ENCODE measurements around the gene UBE4B. TPM values are rescaled to one million over a fixed set of nuclear protein-coding genes. Genes with fewer than 3 reads are reported as not detected.
A peak's percentile ranks its signal among the peaks of the same experiment; 100 is the strongest.

UBE4B gene
- total RNA-seq, 1 donor from 2014 or later = 63.7 TPM

DNA sequence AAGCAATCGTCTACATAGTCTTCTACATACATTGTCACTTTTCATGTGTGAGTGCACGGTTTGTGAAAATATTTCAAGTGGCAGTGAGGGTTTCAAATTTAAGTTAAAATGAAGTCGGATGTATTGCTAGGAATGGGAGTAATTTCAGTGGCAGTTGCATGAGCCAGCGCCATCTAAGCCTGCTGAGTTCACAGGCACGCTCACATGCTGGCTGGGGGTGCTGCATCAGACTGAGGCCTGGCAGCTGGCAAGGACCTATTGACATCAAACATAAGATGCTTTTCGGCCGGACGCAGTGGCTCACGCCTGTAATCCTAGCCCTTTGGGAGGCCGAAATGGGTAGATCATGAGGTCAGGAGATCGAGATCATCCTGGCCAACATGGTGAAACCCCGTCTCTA lies 80.7 kb downstream of the UBE4B start:
- Mint-ChIP-seq H3K27me3 (ENCODE audit: low read depth) (no peaks in the 10 kb centered on the region), H3K27ac (no peak overlapping the region), H3K4me3 (no peak overlapping the region), H3K4me1 (peaks cover 12% of the 10 kb centered on the region), H3K9me3 (no peaks in the 10 kb centered on the region), H3K36me3 (peaks cover 36% of the 10 kb centered on the region)
- no peak for DNase-seq (ENCODE audit: low spot score in 2 of 2, unreplicated experiment in 2 of 2)
- TF ChIP-seq, protein P1, sequence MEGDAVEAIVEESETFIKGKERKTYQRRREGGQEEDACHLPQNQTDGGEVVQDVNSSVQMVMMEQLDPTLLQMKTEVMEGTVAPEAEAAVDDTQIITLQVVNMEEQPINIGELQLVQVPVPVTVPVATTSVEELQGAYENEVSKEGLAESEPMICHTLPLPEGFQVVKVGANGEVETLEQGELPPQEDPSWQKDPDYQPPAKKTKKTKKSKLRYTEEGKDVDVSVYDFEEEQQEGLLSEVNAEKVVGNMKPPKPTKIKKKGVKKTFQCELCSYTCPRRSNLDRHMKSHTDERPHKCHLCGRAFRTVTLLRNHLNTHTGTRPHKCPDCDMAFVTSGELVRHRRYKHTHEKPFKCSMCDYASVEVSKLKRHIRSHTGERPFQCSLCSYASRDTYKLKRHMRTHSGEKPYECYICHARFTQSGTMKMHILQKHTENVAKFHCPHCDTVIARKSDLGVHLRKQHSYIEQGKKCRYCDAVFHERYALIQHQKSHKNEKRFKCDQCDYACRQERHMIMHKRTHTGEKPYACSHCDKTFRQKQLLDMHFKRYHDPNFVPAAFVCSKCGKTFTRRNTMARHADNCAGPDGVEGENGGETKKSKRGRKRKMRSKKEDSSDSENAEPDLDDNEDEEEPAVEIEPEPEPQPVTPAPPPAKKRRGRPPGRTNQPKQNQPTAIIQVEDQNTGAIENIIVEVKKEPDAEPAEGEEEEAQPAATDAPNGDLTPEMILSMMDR (IDR thresholded peaks at IDR 0.05; ENCODE audit: unreplicated experiment) = no peak

GRCh38 chr1:10114746-10115145 lies 82.0 kb downstream of the UBE4B start:
- no peak overlapping the region for H3K27ac Mint-ChIP-seq
- no peak for DNase-seq (ENCODE audit: low spot score in 2 of 2, unreplicated experiment in 2 of 2)
- no peaks in the 10 kb centered on the region for H3K27me3 Mint-ChIP-seq (ENCODE audit: low read depth)
- no peak overlapping the region for H3K4me3 Mint-ChIP-seq
- no peaks in the 10 kb centered on the region for H3K9me3 Mint-ChIP-seq
- peaks cover 6% of the 10 kb centered on the region for H3K4me1 Mint-ChIP-seq
- TF ChIP-seq, protein P1 (IDR thresholded peaks at IDR 0.05; ENCODE audit: unreplicated experiment) = no peak
- peaks cover 42% of the 10 kb centered on the region for H3K36me3 Mint-ChIP-seq

- H3K27ac Mint-ChIP-seq = peak overlapping the region; percentile 31
Observed at GRCh38 chr1:10117132-10117531, 84.4 kb downstream of the UBE4B start.

GRCh38 chr1:10117865-10118264 lies 85.1 kb downstream of the UBE4B start:
- Mint-ChIP-seq H3K36me3 (peaks cover 42% of the 10 kb centered on the region), H3K27ac (no peak overlapping the region), H3K4me3 (no peak overlapping the region), H3K27me3 (ENCODE audit: low read depth) (no peaks in the 10 kb centered on the region), H3K4me1 (peaks cover 16% of the 10 kb centered on the region), H3K9me3 (no peaks in the 10 kb centered on the region)
- no peak for DNase-seq (ENCODE audit: low spot score in 2 of 2, unreplicated experiment in 2 of 2)
- TF ChIP-seq, protein P1 (IDR thresholded peaks at IDR 0.05; ENCODE audit: unreplicated experiment) = no peak

More at GRCh38 chr1:10117132-10117531, 84.4 kb downstream of the UBE4B start:
- no peak overlapping the region for H3K4me3 Mint-ChIP-seq
- TF ChIP-seq, protein P1 (IDR thresholded peaks at IDR 0.05; ENCODE audit: unreplicated experiment) = no peak
- no peak for DNase-seq (ENCODE audit: low spot score in 2 of 2, unreplicated experiment in 2 of 2)
- H3K9me3 Mint-ChIP-seq = no peaks in the 10 kb centered on the region
- H3K36me3 Mint-ChIP-seq = peaks cover 43% of the 10 kb centered on the region
- peaks cover 9% of the 10 kb centered on the region for H3K4me1 Mint-ChIP-seq
- H3K27me3 Mint-ChIP-seq (ENCODE audit: low read depth) = no peaks in the 10 kb centered on the region

DNA sequence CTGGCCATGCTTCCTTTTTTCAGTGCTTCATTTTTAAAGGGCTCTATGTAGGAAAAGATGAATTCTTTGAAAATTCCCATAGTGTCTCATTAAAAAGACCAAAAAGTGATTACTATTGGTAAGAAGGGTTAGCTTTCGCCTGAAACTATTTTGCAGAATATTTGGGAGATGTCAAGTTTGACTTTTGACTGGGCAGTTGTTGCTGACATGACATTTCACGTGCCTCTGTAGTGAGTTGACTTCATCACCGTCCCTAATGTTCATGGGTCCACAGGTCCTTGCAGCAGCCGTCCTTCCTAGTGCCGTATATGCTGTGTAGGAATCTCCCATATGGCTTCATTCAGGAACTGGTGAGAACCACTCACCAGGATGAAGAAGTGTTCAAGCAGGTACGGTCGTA lies 88.9 kb downstream of the UBE4B start:
- Mint-ChIP-seq H3K27ac (peak overlapping the region; percentile 96), H3K9me3 (no peaks in the 10 kb centered on the region), H3K36me3 (peaks cover 29% of the 10 kb centered on the region), H3K4me1 (peaks cover 18% of the 10 kb centered on the region), H3K27me3 (ENCODE audit: low read depth) (no peaks in the 10 kb centered on the region), H3K4me3 (no peak overlapping the region)
- DNase-seq (ENCODE audit: low spot score in 2 of 2, unreplicated experiment in 2 of 2) = no peak
- TF ChIP-seq, protein P1 (IDR thresholded peaks at IDR 0.05; ENCODE audit: unreplicated experiment) = no peak

- peaks cover 22% of the 10 kb centered on the region for H3K36me3 Mint-ChIP-seq
- no peak overlapping the region for H3K4me3 Mint-ChIP-seq
- H3K27me3 Mint-ChIP-seq (ENCODE audit: low read depth) = no peaks in the 10 kb centered on the region
- H3K27ac Mint-ChIP-seq = peak overlapping the region; percentile 96
- DNase-seq (ENCODE audit: low spot score in 2 of 2, unreplicated experiment in 2 of 2) = no peak
- TF ChIP-seq, protein P1 (IDR thresholded peaks at IDR 0.05; ENCODE audit: unreplicated experiment) = no peak
- peaks cover 13% of the 10 kb centered on the region for H3K4me1 Mint-ChIP-seq
- H3K9me3 Mint-ChIP-seq = no peaks in the 10 kb centered on the region
Observed at GRCh38 chr1:10122926-10123325, 90.2 kb downstream of the UBE4B start.
